OCI-LY7 (cell line): ENCODE results near the gene DNASE1L1. TPM values are rescaled to one million over a fixed set of nuclear protein-coding genes. Genes with fewer than 3 reads are reported as not detected.

Experiments
- BruUV-seq: library from RNA; stranded (reverse); fragments of 400-500 nt; replicated peaks from 2 replicates; lab custom pipeline; 2021; lab: Mats Ljungman, UMichigan
- CTCF ChIA-PET: fragments of 300-600 bp; sonication (Branson Sonifier 250); formaldehyde crosslinking; loops from one replicate; lab custom pipeline; 2022; ENCODE audit warnings: antibody characterized with exemption; ENCODE audit not compliant: unreplicated experiment; lab: Charles Lee
- POLR2A ChIA-PET: fragments of 300-600 bp; sonication (Branson Sonifier 250); formaldehyde crosslinking; loops from one replicate; lab custom pipeline; 2022; ENCODE audit warnings: antibody characterized with exemption; lab: Charles Lee
- DNase-seq: peaks from one replicate; pipeline ENCODE4 v3.0.0-alpha.2; 2015; ENCODE audit warnings: low spot score
- H2AFZ ChIP-seq: fragments of 200-600 bp; sonication (generic), shearing (Covaris generic); 2 replicates; pipeline ENCODE4 v1.6.1; 2014; ENCODE audit warnings: mild to moderate bottlenecking, antibody characterized with exemption, low read length, moderate library complexity
- H3K27ac ChIP-seq: fragments of 200-600 bp; sonication (generic); 2 replicates; pipeline ENCODE4 v1.5.1; 2014; ENCODE audit warnings: mixed run types, low read depth, mild to moderate bottlenecking, moderate library complexity, low read length, inconsistent platforms; ENCODE audit not compliant: poor library complexity, severe bottlenecking
- H3K36me3 ChIP-seq: fragments of 200-600 bp; sonication (generic); 2 replicates; pipeline ENCODE4 v1.6.1; 2014; ENCODE audit warnings: mild to moderate bottlenecking, antibody characterized with exemption, low read length, moderate library complexity, mixed read lengths; ENCODE audit not compliant: insufficient read depth
- H3K4me1 ChIP-seq: fragments of 200-600 bp; sonication (generic); 2 replicates; pipeline ENCODE4 v1.5.1; 2014; ENCODE audit warnings: mild to moderate bottlenecking, low read length; ENCODE audit not compliant: insufficient read depth, poor library complexity, severe bottlenecking
- H3K4me2 ChIP-seq: fragments of 200-600 bp; sonication (generic); 2 replicates; pipeline ENCODE4 v1.6.1; 2014; ENCODE audit warnings: mild to moderate bottlenecking, low read length
- H3K4me3 ChIP-seq: fragments of 200-600 bp; sonication (generic); 2 replicates; pipeline ENCODE4 v1.5.1; 2014; ENCODE audit warnings: mild to moderate bottlenecking, low read depth, low read length; ENCODE audit not compliant: poor library complexity, severe bottlenecking
- H3K79me2 ChIP-seq: fragments of 200-600 bp; sonication (generic); 2 replicates; pipeline ENCODE4 v1.6.1; 2016; ENCODE audit warnings: low read depth, mild to moderate bottlenecking, low read length, moderate library complexity, mixed read lengths; ENCODE audit not compliant: insufficient read depth
- H3K9me2 ChIP-seq: fragments of 200-600 bp; sonication (generic); 2 replicates; pipeline ENCODE4 v1.6.1; 2016; ENCODE audit warnings: mild to moderate bottlenecking, low read length, mixed read lengths; ENCODE audit not compliant: insufficient read depth
- H3K9me3 ChIP-seq: fragments of 200-600 bp; sonication (generic); 2 replicates; pipeline ENCODE4 v1.6.1; 2014; ENCODE audit warnings: mild to moderate bottlenecking, mixed run types, low read length, mixed read lengths
- H4K20me1 ChIP-seq: fragments of 200-600 bp; sonication (generic); 2 replicates; pipeline ENCODE4 v1.6.1; 2014; ENCODE audit warnings: mild to moderate bottlenecking, antibody characterized with exemption, low read length, moderate library complexity, mixed read lengths; ENCODE audit not compliant: insufficient read depth
- CTCF ChIP-seq: fragments of 200-600 bp; sonication (generic); conservative IDR thresholded peaks from 2 replicates; pipeline ENCODE4 v1.5.1; 2014; ENCODE audit warnings: mild to moderate bottlenecking, antibody characterized with exemption, low read length, moderate library complexity, mixed read lengths
- EZH2phosphoT487 ChIP-seq: fragments of 200-600 bp; sonication (generic); IDR thresholded peaks from 2 replicates; pipeline ENCODE4 v1.6.1; 2018; ENCODE audit warnings: low read depth, borderline replicate concordance, mild to moderate bottlenecking, mixed run types, antibody characterized with exemption, low read length, moderate library complexity, mixed read lengths
- intact Hi-C: fragments of 100-400 bp; cut with micrococcal nuclease; formaldehyde crosslinking; loops from one replicate; pipeline ENCODE4 v1.10.0; 2022; ENCODE audit not compliant: unreplicated experiment
- total RNA-seq, 2 experiments: library from RNA; depleted of rRNA in 1 of 2; stranded (reverse); fragments of >200 nt in 1 of 2; shearing (Covaris generic) in 1 of 2; gene quantifications; 2 replicates each; pipeline ENCODE4 v1.2.3, GENCODE V29; 2014 to 2022

The DNASE1L1 gene
- total RNA-seq, 2 experiments from 2014 or later, result 23.1 to 30.1 TPM

- H3K79me2 ChIP-seq, result peaks cover 17% of the 10 kb centered on the region
- no TSS peak for BruUV-seq
- no peak overlapping the region for H3K27ac ChIP-seq
- no peak for DNase-seq
- no peaks in the 10 kb centered on the region for H3K9me2 ChIP-seq
- peaks cover 35% of the 10 kb centered on the region; the same call in 1 of the 2 replicates for H3K36me3 ChIP-seq
- peak overlapping the region; percentile 83 for H3K4me3 ChIP-seq
- intact Hi-C loops, result no loop called here
- H4K20me1 ChIP-seq, result no peaks in the 10 kb centered on the region
- H3K9me3 ChIP-seq, result no peaks in the 10 kb centered on the region
- H3K4me1 ChIP-seq, result peaks cover 15% of the 10 kb centered on the region
- H3K4me2 ChIP-seq, result peak overlapping the region; percentile 95
- TF ChIP-seq CTCF, result no peak
- no peak for TF ChIP-seq EZH2phosphoT487
- ChIA-PET POLR2A (no interaction called here), CTCF (no interaction called here)
- no peak overlapping the region for H2AFZ ChIP-seq
Measured at GRCh38 chrX:154437971-154438893, 29.2 kb upstream of the DNASE1L1 start.

- no TSS peak for BruUV-seq
- H3K4me1 ChIP-seq, result peaks cover 15% of the 10 kb centered on the region
- H3K9me3 ChIP-seq, result no peaks in the 10 kb centered on the region
- H3K36me3 ChIP-seq, result peaks cover 35% of the 10 kb centered on the region; the same call in 1 of the 2 replicates
- TF ChIP-seq EZH2phosphoT487 (no peak), CTCF (no peak)
- H4K20me1 ChIP-seq, result no peaks in the 10 kb centered on the region
- DNase-seq, result peak; percentile 56
- H3K4me3 ChIP-seq, result peak within 1 kb of the TSS; percentile 83
- H3K4me2 ChIP-seq, result peak within 1 kb of the TSS; percentile 95
- H3K9me2 ChIP-seq, result no peaks in the 10 kb centered on the region
- ChIA-PET CTCF (no interaction called here), POLR2A (no interaction called here)
- intact Hi-C loops, result loop anchor here (1.0 kb wide), 1 partner anchor 25 kb away; no protein-coding TSS in a partner anchor
- no peak within 1 kb of the TSS for H3K27ac ChIP-seq
- peaks cover 17% of the 10 kb centered on the region for H3K79me2 ChIP-seq
- H2AFZ ChIP-seq, result peak within 1 kb of the TSS; percentile 54; the same call in 1 of the 2 replicates
Measured at GRCh38 chrX:154436983-154437752, 28.1 kb upstream of the DNASE1L1 start, which contains the start of gene GDI1. TSS of gene GDI1 (plus strand) at chrX:154437154. CDS start at chrX:154437255, 101 bp downstream.
